Lung (tissue), 16 donors: ENCODE data around the gene NR2E1. TPM values are rescaled to one million over a fixed set of nuclear protein-coding genes. Genes with fewer than 3 reads are reported as not detected.

Experiments
- ATAC-seq: fragments of 200-7000 bp; cut with Tn5 transposase; one replicate; pipeline ENCODE4 v1.9.1; 2020; ENCODE audit warnings: moderate number of reproducible peaks; ENCODE audit not compliant: insufficient read depth, low FRiP score
- DNase-seq, 3 donors: peaks; one replicate each; pipeline ENCODE4 v3.0.0-alpha.2; 2013 to 2017
- H3K27ac ChIP-seq, 2 donors: one replicate each; pipeline ENCODE4 v1.5.1; 2013; ENCODE audit warnings: mild to moderate bottlenecking in 2 of 2, moderate library complexity in 2 of 2, control low read depth in 1 of 2, inconsistent platforms in 1 of 2, low read depth in 1 of 2, low read length in 1 of 2
- H3K27me3 ChIP-seq, 3 donors: one replicate each; pipeline ENCODE4 v1.5.1; 2013; ENCODE audit warnings: low read length in 2 of 3; ENCODE audit not compliant: control insufficient read depth in 3 of 3, insufficient read depth in 3 of 3
- H3K36me3 ChIP-seq, 4 donors: one replicate each; pipeline ENCODE4 v1.5.1; 2013; ENCODE audit warnings: low read length in 4 of 4, mild to moderate bottlenecking in 1 of 4, moderate library complexity in 1 of 4; ENCODE audit not compliant: control insufficient read depth in 4 of 4, insufficient read depth in 4 of 4
- H3K4me1 ChIP-seq, 5 donors: one replicate each; pipeline ENCODE4 v1.5.1; 2013; ENCODE audit warnings: low read length in 5 of 5, mild to moderate bottlenecking in 2 of 5, moderate library complexity in 1 of 5; ENCODE audit not compliant: control insufficient read depth in 5 of 5, insufficient read depth in 5 of 5
- H3K4me3 ChIP-seq: one replicate; pipeline ENCODE4 v1.5.1; 2013; ENCODE audit warnings: mild to moderate bottlenecking, control low read depth, moderate library complexity
- H3K9ac ChIP-seq, 2 donors: one replicate each; pipeline ENCODE4 v1.5.1; 2013; ENCODE audit warnings: low read length in 2 of 2, control low read depth in 1 of 2; ENCODE audit not compliant: insufficient read depth in 1 of 2
- H3K9me3 ChIP-seq, 4 donors: one replicate each; pipeline ENCODE4 v1.5.1; 2013; ENCODE audit warnings: low read length in 3 of 4, mild to moderate bottlenecking in 1 of 4, moderate library complexity in 1 of 4; ENCODE audit not compliant: control insufficient read depth in 4 of 4, insufficient read depth in 3 of 4
- WGBS, 2 donors: extraction: QIAGEN DNeasy Blood & Tissue Kit; methylation state at CpG; one replicate each; pipeline ENCODE4 v1.1.7; 2013; 5-methylcytosine and 5-hydroxymethylcytosine counted together
- long read RNA-seq, 5 donors: transcript quantifications; one replicate each; lab custom pipeline, GENCODE V29; 2026
- polyA plus RNA-seq, 2 donors: library from polyadenylated mRNA; stranded (reverse); fragments of 200-250 nt; gene quantifications; one replicate each; pipeline ENCODE4 v1.2.1, GENCODE V29; 2013
- total RNA-seq, 2 donors: library from RNA; depleted of rRNA in 1 of 2; stranded (reverse); fragments of >200 nt in 1 of 2; gene quantifications; one replicate each; pipeline ENCODE4 v1.2.1, GENCODE V29; 2014 to 2021
- TF ChIP-seq, protein P1 (sequence below): IDR thresholded peaks from 2 replicates; pipeline ENCODE4 v1.5.1; 2012; ENCODE audit warnings: mild to moderate bottlenecking; ENCODE audit errors: control extremely low read depth, extremely low read depth
- donor health status: control.
- donor health status: control.
- donor health status: Bipolar disorder and iron deficiency.
- donor health status: healthy.
- donor health status: DM: yes; HTN: yes; CAD: no.

NR2E1 gene
- total RNA-seq (not detected), polyA plus RNA-seq (under 1 TPM in 1 of 2 donors, not detected in 1; 0.01 TPM)
- long read RNA-seq, donor 1, partial matches to known transcripts: 113 of 293 reads
- long read RNA-seq, donor 1, other reads (novel, unspliced or antisense): 180 of 293 reads
- long read RNA-seq, donor 2, partial matches to known transcripts: 40 of 175 reads
- long read RNA-seq, donor 2, other reads (novel, unspliced or antisense): 135 of 175 reads
- long read RNA-seq, donor 3: 0 reads
- long read RNA-seq, donor 4, partial matches to known transcripts: 111 of 207 reads
- long read RNA-seq, donor 4, other reads (novel, unspliced or antisense): 96 of 207 reads
- long read RNA-seq, donor 5, partial matches to known transcripts: 147 of 408 reads
- long read RNA-seq, donor 5, other reads (novel, unspliced or antisense): 261 of 408 reads

DNA sequence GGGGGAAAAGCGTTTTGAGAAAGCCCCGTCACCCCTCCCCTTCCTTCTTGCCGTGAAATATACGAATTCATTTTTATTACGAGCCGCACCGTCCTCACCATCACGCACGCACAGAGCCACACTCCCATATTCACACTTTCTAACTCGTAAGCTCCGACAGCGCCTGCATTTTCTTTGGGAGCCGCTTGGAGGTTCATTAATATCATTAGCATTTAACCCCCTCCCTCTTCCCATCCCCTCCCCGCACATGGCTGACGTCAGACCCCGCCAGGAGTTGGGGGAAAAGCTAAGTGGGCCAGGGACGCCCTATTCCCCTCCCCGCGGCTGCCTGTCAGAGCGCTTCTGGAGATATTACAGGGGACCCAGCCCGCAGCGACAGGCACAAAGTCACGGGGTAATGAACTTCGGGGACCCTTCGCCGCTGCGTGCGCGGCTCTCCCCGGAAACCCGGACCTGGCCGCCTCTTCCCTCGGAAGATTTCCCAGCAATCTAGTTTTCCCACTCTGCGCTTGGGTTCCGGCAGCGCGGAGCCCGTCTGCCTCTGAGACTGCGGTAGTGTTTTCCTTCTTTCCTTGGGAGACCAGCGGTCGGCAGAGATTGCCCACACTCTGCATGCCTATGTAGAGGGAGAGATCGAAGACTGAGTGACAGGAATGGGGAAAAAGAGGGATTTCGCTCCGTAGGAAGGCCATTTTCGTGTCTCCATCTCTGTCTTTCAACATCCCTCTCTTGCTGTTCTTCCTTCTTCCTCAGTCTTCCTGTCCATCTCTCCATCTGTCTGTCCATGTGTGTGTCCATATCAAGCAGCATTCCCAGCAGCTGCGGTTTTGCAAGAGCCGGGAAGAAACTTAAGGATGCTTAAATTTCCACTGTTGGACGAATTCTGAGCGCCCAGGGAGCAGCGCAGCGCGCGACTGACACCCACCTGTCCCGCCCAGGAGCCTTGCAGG, at the start of gene NR2E1:
TSS of gene NR2E1 (plus strand) at position 309 of the 950 bp plus-strand sequence. CDS start 744 bp downstream, outside the sequence.
- no peak for DNase-seq

DNA sequence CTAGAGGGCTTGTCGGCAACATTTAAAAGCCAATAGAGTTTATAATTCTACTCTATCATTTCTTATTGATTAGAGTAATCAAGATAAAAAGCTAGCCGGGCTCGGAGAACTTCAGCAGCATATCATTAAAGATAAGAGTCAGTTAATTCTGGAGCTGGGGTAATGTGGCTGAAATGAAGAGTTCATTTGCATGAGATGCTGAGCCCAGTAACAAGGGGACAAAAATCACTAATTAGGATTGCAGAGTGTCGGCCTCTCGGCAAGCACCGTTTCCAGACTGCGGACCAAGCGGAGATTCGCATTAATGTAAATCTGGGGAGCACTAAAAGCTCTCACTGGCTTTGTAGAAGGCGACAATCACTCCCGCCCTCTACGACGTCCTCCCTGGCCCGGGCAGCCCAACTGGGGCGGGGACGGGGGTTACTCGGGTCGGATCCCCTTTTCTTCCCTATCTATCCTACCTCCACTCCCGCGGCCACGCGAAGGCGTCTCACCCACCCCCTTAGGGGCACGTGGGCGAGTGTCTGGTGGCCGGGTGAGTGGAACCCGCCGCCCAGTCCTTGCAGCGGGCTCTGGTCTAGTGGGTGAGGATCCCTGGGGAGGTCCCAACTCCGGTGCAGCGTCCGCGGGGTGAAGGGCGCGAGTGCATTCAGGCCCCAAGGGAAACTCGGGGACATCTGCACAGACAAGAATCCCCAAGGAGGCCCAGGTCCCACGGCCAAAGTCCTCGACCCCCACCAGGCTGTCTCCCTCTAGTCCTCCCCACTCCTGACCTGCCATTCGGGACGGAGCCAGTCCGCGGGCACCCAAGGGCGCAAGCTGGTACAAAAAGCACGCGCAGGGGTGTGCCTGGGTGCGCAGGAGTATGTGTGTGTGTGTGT, 49.0 kb upstream of the NR2E1 start:
- no peak overlapping the region for H3K4me3 ChIP-seq
- H3K4me1 ChIP-seq: peaks cover 0 to 52% (median 13%) of the 10 kb centered on the region in 5 donors
- no peaks in the 10 kb centered on the region for H3K36me3 ChIP-seq
- H3K9ac ChIP-seq: no peak overlapping the region
- DNase-seq (no peak), ATAC-seq (no peak)
- H3K9me3 ChIP-seq: peaks cover 0 to 2% (median 0%) of the 10 kb centered on the region in 4 donors
- TF ChIP-seq, protein P1, sequence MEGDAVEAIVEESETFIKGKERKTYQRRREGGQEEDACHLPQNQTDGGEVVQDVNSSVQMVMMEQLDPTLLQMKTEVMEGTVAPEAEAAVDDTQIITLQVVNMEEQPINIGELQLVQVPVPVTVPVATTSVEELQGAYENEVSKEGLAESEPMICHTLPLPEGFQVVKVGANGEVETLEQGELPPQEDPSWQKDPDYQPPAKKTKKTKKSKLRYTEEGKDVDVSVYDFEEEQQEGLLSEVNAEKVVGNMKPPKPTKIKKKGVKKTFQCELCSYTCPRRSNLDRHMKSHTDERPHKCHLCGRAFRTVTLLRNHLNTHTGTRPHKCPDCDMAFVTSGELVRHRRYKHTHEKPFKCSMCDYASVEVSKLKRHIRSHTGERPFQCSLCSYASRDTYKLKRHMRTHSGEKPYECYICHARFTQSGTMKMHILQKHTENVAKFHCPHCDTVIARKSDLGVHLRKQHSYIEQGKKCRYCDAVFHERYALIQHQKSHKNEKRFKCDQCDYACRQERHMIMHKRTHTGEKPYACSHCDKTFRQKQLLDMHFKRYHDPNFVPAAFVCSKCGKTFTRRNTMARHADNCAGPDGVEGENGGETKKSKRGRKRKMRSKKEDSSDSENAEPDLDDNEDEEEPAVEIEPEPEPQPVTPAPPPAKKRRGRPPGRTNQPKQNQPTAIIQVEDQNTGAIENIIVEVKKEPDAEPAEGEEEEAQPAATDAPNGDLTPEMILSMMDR: no peak
- WGBS, 2 donors: 7 to 17% methylated on average over 46 of the region's 46 CpGs
- no peak overlapping the region for H3K27ac ChIP-seq
- H3K27me3 ChIP-seq: peaks cover 4 to 87% (median 74%) of the 10 kb centered on the region in 3 donors

More for the DNA sequence above, at the start of gene NR2E1:
- Histone ChIP-seq H3K4me3 (no peak within 1 kb of the TSS), H3K4me1 (peaks cover 0 to 40% (median 7%) of the 10 kb centered on the region in 5 donors), H3K9ac (no peak within 1 kb of the TSS), H3K27me3 (peaks cover 12 to 94% (median 92%) of the 10 kb centered on the region in 3 donors), H3K27ac (no peak within 1 kb of the TSS), H3K9me3 (peaks cover 0 to 5% (median 0%) of the 10 kb centered on the region in 4 donors), H3K36me3 (no peaks in the 10 kb centered on the region)
- no peak for ATAC-seq
- WGBS, 2 donors: 3% methylated on average over 54 of the region's 54 CpGs
- TF ChIP-seq, protein P1: no peak
